GM12878 (cell line): ENCODE measurements around the gene H1-8.

ENCODE experiments used
- MEF2A ChIP-seq: IDR thresholded peaks from 2 replicates; pipeline ENCODE4 v1.6.1; 2011; ENCODE audit warnings: low read depth, mild to moderate bottlenecking, low read length, moderate library complexity; ENCODE audit not compliant: insufficient read depth
- NFIC ChIP-seq: IDR thresholded peaks from 2 replicates; pipeline ENCODE4 v1.6.1; 2012; ENCODE audit warnings: low read depth, mild to moderate bottlenecking, inconsistent platforms, low read length, moderate library complexity
- PML ChIP-seq: IDR thresholded peaks from 2 replicates; pipeline ENCODE4 v1.6.1; 2012; ENCODE audit warnings: low read length, inconsistent platforms
- POLR2A ChIP-seq: IDR thresholded peaks from 2 replicates; pipeline ENCODE4 v1.6.1; 2011; ENCODE audit warnings: low read depth, mild to moderate bottlenecking, low read length
- SREBF1 ChIP-seq: IDR thresholded peaks from 2 replicates; pipeline ENCODE4 v1.6.1; 2012; ENCODE audit warnings: mild to moderate bottlenecking, low read length
- TAF1 ChIP-seq: IDR thresholded peaks from 2 replicates; pipeline ENCODE4 v1.6.1; 2011; ENCODE audit warnings: mild to moderate bottlenecking, low read depth, low read length, borderline replicate concordance
- TCF12 ChIP-seq: IDR thresholded peaks from 2 replicates; pipeline ENCODE4 v1.6.1; 2011; ENCODE audit warnings: low read depth, mild to moderate bottlenecking, low read length
- TF ChIP-seq, protein P1 (sequence below): IDR thresholded peaks from 2 replicates; pipeline ENCODE4 v1.6.1; 2012; ENCODE audit warnings: mild to moderate bottlenecking, low read depth, low read length

DNA sequence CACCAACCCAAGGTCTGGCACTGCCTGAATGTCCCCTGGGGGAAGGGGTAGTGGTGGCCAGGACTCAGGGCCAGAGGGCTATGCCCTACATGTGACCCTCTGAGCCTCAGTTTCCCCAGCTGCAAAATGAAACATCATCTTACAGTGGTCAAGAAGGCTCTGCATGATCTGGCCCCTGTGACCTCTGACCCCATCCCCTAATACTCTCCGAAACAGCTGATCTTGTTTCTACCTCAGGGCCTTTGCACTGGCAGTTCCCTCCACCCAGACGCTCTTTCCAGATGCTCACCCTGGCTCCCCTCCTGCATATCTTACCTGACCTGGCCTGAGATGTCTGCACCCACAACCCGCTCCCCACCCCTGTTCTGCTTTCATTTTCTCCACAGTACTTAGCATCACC is 41.7 kb downstream of the H1-8 start:
- TF ChIP-seq NFIC = no peak
- no peak for TF ChIP-seq PML
- no peak for TF ChIP-seq SREBF1
- TF ChIP-seq, protein P1, sequence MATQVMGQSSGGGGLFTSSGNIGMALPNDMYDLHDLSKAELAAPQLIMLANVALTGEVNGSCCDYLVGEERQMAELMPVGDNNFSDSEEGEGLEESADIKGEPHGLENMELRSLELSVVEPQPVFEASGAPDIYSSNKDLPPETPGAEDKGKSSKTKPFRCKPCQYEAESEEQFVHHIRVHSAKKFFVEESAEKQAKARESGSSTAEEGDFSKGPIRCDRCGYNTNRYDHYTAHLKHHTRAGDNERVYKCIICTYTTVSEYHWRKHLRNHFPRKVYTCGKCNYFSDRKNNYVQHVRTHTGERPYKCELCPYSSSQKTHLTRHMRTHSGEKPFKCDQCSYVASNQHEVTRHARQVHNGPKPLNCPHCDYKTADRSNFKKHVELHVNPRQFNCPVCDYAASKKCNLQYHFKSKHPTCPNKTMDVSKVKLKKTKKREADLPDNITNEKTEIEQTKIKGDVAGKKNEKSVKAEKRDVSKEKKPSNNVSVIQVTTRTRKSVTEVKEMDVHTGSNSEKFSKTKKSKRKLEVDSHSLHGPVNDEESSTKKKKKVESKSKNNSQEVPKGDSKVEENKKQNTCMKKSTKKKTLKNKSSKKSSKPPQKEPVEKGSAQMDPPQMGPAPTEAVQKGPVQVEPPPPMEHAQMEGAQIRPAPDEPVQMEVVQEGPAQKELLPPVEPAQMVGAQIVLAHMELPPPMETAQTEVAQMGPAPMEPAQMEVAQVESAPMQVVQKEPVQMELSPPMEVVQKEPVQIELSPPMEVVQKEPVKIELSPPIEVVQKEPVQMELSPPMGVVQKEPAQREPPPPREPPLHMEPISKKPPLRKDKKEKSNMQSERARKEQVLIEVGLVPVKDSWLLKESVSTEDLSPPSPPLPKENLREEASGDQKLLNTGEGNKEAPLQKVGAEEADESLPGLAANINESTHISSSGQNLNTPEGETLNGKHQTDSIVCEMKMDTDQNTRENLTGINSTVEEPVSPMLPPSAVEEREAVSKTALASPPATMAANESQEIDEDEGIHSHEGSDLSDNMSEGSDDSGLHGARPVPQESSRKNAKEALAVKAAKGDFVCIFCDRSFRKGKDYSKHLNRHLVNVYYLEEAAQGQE = no peak
- no peak for TF ChIP-seq TAF1
- no peak for TF ChIP-seq TCF12
- TF ChIP-seq MEF2A = no peak
- TF ChIP-seq POLR2A = no peak
